Measurements from ENCODE around the gene MYO15B.
A peak's percentile ranks its signal among the peaks of the same experiment; 100 is the strongest.

MYO15B gene

DNA sequence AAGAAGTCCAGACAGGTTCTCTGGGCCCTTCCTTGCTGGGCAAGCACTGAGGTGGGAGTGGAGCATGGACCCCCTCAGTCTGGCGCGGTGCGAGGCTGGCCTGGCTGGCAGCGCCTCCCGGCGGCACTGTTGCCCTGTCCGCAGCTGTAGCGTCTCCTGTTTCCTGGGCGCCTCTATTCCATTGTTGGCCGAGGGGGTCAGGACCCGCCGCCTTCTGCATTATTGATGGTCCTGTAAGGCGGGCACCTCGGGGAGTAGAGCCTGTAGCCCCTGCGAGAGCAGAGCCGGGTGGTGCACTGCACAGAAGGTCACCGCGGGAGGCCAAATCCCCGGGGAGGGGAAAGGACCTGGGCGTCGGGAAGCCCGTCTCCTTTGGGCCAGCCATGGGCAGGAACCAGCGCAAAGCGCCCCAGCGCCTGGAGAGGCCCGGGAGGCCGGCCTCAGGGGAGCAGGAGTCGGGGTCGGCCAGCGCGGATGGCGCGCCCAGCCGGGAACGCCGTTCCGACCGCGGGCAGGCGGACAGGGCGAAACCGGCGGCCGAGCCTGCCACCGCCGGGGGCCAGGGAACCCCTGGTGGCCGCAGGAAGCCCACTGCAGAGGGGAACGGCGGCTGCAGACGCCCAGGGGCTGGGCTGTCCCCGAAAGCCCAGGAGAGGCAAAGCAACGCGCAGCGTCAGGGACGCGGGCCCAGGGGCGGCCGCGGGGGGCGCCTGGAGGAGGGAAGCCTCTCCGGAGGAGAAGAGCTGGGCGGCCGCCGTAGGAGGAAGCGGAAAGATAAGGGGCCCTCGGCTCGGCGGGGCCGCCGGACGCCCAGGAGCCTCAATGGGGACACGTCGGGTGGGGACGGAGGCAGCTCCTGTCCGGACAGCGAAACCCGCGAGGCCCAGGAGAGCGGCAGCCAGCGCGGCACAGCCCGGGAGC is at the start of gene MYO15B:
MYO15B (plus strand) TSS at position 126 of the 921 bp plus-strand sequence; CDS start at position 384, 258 bp downstream.
- DNase-seq (ENCODE audit: low read depth) = peak; percentile 45

DNA sequence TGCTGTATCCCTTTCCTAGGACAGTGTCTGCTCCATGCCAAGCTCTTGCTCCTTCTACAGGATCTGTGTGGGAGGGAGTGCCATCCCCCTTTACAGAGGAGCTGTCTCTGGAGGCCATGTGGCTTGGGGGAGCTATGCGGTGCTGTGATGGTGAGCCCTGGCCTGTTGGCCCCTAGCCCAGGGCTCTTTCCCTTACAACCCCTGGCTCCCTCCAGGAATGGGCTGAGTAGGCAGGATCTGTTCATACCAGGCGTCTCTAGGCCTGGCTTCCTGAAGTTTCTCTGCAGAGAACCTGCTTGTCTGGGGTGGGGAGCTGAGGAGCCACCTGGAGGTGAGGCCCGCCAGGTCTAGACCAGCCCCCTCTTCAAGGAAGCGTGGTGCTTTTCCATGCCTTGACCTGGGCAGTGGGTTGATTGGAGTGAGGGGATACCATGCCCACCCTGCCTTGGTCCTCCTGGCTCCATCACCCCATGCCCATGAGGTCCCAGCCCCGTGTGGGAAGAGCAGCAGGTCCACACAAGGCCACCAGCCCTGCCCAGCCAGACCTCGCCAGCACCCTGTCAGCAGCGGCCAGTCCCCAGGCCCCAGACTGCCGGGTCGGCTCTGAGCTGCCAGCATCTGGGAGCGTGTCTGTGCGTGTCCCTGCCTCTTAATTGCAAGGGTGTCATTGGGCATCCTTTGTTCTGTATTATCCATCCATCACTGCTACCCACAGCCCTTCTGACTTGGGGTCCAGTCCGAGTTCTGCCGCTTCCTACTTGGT is 47.5 kb upstream of the MYO15B start:
- no peak for DNase-seq (ENCODE audit: low read depth)

DNA sequence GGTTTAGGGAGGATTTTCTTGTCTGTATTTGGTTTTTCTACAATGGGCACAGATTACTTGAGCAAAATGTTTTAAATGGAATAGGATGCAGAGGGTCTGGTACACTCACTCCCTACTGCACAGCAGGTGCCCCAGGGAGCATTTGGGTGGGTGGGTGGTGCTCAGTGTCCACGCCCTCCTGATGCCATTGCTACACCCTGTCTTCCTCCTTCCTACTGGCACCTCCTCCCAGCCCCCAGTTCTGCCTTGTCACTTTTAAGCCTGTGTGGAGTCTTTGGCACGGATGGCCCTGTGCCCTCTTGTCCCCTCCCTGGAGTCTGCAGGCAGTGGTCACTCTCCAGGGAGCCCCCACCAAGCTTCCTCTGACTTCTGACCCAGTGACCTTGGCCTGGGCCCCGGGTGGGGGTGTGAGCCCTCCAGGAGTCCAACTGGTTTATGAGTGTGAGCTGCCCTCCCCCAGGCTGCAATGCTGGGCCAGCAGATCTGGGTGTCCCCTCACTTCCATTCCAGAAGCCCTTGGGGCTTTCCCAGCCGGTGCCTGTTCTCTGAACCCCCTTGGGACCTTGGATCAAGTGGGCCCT is 46.6 kb upstream of the MYO15B start:
- no peak for DNase-seq (ENCODE audit: low read depth)

DNA sequence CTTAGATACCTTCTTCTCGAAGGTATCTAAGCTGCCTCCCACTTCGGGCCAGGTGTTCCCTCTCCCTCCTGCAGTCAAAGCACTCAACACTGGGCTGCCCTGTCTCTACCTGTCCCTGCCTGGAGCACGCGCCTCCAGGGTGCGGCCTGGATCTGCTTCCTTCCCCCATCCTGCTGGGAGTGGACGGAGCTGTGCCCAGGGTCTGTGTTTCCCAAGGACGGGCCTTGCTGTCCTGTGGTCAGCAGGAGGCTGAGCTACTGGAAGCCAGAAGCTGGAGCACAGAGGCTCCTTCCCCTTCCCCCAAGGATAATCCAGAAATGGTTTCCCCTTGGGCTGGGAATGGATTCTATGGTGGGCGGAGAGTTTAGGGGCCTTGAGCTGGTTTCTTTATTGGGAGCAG is 45.4 kb upstream of the MYO15B start:
- DNase-seq (ENCODE audit: low read depth) = no peak

DNA sequence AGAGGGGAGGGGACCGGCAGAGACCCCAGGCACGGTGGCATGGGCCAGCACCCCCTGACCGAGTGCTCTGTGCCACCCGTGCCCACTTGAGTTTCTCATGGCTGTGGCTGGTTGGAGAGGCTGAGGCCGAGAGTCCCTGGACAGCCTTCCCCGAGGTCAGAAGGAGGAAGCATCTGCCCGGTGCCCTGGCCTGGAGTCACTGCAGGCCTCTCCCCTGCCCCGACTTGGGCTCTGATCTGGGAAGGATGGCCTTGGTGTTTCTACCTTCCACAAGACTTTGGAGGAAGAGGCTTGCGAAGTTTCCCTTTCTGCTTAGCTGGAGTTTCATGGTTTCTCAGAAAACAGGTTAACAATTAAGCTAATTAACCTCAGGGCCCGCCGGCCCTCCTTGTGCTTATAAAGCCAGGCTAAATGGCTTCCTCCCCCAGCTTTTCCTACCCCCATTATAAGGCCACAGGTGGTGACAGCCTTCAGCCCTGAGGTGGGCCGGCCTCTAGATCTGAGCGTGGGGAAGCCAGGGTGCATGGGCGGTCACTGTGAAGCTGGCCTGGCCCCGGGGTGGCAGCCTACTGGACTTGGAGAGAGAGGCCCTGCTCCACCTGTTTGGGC is 44.8 kb upstream of the MYO15B start:
- no peak for DNase-seq (ENCODE audit: low read depth)

DNA sequence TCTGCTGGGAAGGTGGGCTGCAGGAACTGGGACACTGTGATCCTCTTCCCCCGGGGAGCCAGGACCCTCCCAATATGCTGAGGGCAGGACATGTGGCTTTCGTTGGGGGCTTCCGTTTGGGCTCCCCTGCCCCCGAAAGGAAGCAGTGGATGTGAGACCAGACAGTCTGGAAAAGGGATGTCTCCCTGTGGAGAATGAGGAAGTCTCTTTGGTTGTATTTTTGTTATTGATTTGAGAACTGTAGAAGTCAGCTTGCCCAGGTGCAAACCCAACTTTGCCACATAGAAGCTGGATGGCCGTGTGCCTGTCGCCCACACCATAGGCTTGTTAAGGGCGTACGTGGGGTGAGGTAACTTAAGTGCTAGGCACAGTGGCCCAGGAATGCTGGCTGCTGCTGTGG is 43.4 kb upstream of the MYO15B start:
- DNase-seq (ENCODE audit: low read depth) = no peak

DNA sequence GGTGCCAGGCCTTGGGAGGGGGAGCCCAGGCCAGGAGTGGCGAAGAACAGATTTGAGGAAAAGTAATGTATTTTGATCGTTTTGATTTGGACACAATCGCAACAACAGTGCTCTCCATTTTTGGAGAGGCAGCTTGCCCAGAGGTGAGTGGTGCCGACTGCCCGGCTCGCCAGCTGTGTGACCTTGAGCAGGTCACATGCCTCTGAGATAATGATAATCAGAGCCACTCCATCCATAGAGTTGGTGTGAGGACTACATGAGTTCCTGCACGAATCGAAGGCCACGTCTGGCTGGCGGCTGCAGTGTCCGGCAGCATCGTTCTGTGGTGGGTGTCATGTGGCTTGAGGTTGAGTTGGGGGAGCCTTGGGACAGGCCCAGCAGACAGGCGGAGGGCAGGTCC is 41.4 kb upstream of the MYO15B start:
- no peak for DNase-seq (ENCODE audit: low read depth)

DNA sequence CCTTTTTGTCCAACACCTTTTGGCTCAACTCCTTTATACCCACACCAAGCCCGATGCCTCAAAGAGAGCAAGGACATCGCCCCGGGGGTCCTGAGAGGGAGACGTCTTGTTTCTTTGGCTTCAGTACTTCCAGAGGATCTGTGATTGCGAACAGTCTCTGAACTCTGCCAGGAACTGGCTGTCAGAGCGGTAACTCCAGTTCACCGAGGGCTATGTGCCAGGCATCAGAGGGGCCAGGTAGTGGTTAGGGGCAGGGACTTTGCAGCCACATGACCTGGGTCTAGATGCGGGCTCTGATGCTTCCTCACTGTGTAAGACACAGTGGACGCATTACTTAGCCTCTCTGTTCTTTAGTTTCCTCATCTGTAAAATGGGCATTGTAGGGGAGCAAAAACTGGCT is 40.5 kb upstream of the MYO15B start:
- no peak for DNase-seq (ENCODE audit: low read depth)

DNA sequence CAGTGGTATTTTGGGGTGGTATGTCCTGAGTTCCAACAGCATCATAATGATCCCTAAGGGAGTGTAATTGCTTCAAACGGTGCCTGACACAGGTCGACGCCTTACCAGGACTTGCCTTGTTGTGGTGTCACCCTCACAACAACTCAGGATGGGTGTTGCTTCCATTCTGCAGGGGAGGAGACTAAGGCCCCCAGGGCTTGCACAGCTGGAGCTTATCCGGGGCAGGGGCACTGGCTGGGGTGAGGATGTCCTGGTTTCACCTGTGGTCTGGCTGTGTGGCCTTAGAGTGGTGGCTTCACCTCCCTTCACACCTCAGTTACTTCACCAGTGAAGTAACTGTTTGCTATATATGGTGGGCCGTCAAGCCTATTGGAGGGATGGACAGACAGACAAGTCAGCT is 38.8 kb upstream of the MYO15B start:
- DNase-seq (ENCODE audit: low read depth) = no peak

DNA sequence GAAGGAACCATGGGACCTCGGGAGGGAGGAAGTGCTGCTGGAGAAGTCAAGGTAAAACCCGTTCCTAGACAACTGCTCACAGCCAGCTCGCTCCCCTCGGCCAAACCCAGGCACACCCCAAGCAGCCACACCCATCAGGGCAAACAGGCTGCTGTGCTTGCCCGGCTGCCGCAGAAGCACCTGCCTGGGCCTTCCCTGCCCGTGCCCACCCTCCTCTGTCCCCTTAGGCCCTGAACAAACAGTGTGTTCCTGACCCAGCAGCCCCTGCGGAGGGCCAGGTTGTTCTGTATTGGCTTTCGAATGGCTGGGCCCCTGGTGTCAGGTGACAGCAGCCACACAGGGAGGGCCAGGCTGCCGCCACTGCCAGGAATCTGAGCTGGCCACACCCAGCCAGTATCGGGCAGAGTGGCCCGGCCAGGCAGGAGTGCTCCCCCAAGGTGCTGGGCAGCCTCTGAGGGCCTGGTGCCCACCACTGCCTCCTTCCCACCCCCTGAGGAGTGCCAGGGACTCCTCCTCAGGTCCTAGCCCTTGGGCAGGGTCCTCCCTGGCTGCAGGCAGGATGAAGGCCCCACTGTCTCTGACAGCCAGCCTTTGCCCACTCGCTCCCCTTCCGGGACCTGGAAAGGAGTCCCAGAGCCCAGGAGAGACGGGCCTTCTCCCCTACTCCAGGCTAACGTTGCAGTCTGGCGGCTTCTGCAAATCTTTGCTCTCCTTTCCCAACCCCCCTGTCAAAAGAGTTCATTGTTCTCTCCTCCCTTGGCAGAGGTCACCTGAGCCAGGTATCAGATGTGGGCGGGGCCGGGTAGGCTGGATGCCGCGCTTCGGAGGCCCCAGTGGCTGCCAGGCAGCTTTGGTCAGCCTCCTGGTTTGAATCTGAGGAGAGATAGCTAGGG is 38.1 kb upstream of the MYO15B start:
- no peak for DNase-seq (ENCODE audit: low read depth)

DNA sequence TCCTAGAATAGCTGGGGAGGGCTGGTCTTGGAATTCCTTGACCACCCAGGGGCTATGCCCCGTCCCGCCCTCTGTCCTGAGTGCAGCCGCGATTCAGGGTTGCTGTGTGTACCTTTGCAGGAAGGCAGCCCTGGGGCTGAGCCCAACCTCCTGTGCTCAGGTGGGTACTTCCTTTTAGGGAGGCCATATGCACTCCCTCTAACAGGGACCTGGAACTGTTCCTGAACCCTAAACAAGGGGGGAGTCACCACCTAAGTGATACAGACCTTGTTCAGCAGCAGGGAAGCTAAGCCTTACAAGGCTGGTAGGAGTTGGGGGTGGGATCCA is 37.5 kb upstream of the MYO15B start:
- DNase-seq (ENCODE audit: low read depth) = no peak

DNA sequence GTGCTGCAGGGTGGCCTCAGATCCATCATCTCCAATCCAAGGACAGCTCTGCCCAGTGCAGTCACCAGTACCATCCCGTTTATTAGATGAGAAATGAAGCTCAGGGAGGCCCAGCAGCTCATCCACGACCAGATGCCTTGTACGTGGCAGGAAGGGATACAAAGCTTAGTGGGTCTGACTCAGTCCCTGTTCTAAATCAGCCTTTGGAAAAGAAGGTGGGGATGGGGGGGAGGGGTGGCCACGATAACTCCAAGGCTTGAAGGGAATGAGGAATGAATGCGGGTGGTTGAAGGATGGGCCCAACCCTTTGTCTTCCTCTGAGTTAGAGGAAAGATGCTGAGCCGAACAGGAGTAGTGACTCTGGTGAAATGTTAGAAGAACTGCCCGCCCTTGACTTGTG is 36.3 kb upstream of the MYO15B start:
- DNase-seq (ENCODE audit: low read depth) = no peak

DNA sequence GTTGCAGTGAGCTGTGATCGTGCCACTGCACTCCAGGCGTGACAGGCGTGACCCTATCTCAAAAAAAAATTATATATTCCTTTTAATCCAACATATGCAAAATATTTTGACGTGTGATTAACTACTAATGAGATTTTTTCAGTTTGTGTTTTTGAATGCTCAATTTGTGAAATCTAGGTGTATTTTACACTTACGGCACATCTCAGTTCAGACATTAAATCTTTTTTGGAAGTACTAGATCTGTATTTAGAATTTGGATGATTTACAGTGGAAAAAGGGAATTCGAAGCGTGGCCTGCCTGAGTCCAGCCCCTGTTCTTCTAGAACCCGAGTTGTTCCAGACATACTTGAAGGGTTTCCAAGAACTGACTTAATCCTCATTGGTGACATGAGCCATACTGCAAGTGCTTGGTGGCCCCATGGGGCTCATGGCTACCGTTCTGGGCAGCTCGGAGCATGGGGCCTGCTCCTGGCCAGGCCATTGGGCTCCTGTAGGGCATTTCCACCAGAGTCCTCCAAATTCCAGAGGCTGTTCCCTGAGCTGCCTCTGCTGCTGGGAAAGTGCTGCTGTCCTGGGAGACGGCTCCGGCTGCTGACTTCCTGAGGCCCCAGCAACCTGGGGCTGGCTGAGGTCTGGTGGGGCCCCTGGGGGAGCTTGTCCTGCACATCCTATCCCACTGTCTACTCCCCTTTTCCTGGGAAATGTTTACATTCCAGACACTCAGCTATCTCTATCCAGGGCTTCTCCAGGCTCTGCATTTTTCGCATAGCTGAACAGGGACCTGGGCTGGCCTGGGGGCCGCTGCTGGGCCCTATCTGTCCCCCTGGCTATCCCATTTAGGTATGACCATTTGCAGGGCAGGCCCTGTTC is 34.9 kb upstream of the MYO15B start:
- DNase-seq (ENCODE audit: low read depth) = no peak

DNA sequence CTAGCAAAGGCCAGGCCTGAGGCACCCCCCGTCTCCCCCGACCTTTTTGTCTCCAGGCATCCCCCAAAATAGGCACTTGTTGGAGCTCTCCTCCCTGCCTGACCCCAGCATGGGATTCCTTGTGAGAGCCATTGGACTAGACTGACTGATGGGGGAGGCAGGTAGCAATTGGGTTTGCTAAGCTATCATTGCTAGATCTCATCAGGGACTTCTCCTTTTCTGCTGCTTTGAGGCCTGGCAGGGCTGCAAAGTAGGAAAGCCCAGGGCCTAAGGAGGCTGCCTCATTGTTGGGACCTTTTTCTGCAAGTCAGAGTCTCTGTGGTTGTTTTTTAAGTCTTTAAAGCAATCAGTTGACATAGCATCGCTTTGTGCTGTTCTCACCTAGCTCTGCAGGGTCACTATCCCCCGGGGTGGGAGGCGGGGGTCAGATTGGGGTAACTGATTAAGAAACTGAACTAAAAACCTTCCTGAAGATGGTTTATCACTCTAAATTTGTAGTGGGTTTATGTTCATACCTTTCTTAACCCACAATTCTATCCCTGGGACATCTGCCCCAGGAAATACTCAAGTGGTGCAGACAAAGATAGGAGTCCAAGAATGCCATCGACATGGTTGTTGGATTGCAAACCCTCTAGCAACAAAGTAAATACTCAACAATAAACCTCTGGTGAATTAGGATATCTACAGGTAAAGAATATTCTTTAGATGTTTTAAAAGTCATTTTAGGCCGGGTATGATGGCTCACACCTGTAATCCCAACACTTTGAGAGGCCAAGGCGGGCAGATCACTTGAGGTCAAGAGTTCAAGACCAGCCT is 34.1 kb upstream of the MYO15B start:
- no peak for DNase-seq (ENCODE audit: low read depth)

DNA sequence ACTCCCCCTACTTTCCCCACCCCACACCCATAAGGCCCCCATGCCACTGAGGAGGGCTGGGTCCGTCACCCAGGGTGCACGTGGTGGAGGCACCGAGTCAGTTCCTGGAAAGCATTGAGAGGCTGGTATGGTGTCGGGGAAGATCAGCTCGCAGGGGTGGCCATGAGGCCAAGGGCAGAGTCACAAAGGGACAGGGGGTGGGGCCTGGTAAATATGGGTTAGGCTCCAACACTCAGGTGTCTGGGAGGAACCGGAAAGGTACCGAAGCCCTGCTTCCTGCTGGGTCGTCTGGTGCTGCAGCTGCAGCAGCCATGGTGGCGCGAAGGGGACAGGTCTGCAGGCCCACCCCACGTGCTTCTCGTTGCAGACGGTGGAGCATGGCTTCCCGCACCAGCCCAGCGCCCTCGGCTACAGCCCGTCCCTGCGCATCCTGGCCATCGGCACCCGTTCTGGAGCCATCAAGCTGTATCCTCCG is 31.9 kb upstream of the MYO15B start:
- DNase-seq (ENCODE audit: low read depth) = no peak

DNA sequence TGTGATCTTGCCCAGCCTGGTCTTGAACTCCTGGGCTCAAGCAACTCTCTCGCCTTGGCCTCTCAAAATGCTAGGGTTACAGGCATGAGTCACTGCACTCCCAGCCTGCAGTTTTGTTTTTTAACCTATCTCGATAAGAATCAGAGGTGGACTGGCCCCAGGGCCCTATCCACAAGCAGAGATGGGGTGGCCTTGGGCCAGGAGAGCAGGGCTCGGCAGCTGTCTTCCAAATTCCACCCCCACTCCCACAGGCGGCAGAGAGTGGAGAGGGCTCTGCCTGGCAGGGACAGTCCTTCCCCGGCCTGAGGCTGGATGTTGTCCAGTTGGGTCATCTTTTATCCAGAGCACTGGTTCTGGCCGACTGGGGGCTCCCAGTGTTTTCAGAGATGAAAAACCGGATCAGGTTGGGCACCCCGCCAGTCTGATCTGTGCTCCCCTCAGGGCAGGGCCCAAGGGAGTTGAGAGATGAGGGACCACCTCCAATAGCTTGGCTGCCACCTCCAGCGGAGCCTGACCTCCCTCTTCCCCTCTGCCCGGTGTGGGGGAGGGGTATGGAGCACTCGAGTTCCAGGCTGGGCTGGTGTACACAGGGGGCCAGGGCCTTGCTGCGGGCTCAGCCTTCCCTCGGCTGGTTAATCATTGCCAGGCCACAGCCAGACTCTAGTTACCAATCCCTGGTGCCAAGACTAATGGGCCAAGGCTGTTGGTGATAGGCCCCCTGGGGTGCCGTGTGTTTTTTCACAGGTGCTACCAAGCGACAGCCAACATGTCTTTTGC is 30.3 kb upstream of the MYO15B start:
- DNase-seq (ENCODE audit: low read depth) = no peak

DNA sequence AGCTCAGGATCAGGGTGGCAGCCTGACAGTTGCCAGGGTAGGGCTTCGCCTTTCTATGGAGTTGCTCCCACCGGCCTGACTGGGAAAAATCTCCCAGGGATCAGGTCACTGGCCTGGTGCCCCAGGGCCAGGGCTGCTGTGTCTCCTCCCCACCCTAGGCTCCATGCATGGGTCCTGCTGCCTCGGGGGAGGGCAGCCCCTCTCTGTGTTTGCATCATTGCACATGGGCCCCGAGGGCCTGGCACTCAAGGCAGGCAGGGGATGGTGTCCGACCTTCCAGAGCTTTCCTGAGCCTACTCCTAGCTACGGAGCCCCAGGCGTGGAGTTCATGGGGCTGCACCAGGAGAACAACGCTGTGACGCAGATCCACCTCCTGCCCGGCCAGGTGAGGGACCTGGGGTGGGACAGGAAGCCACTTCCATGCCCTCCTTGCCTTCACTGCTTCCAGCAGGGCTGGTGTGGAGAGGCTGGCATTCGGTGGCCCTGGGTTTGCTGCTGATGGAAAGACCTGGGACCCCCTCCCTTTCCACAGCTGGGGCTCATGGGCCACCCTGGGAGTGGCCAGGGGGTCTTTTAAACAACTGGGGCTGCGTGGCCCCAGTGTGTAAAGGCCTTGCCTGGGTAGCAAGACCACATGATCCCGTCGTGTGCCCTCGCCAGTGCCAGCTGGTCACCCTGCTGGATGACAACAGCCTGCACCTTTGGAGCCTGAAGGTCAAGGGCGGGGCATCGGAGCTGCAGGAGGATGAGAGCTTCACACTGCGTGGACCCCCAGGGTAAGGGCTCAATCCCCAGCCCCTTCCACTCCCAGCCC is 29.5 kb upstream of the MYO15B start:
- DNase-seq (ENCODE audit: low read depth) = no peak

All from activated T-helper 9 cell treated with anti-CD3 and anti-CD28 coated beads, Interleukin-2, amount 50 U/mL, for 16 hours (primary cell).